HL-60 (cell line): Measurements from ENCODE around the gene BBOX1.
"Not testable (repeated sequence)": the region's sequence is repeated elsewhere in the genome, so short reads cannot be mapped to it uniquely, and the experiment has no call there.

Experiments used
- POLR2AphosphoS5 ChIP-seq: IDR thresholded peaks from 2 replicates; pipeline ENCODE4 v1.6.1; 2012; ENCODE audit warnings: low read depth
- TF ChIP-seq, protein P1 (sequence below): IDR thresholded peaks from one replicate; pipeline ENCODE4 v1.5.1; 2011; ENCODE audit warnings: low read length, control low read depth, inconsistent platforms; ENCODE audit not compliant: insufficient read depth

DNA sequence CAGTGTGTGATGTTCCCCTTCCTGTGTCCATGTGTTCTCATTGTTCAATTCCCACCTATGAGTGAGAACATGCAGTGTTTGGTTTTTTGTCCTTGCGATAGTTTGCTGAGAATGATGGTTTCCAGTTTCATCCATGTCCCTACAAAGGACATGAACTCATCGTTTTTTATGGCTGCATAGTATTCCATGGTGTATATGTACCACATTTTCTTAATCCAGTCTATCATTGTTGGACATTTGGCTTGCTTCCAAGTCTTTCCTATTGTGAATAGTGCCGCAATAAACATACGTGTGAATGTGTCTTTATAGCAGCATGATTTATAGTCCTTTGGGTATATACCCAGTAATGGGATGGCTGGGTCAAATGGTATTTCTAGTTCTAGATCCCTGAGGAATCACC is 134.9 kb downstream of the BBOX1 start:
- TF ChIP-seq POLR2AphosphoS5 = not testable (repeated sequence)
- TF ChIP-seq, protein P1, sequence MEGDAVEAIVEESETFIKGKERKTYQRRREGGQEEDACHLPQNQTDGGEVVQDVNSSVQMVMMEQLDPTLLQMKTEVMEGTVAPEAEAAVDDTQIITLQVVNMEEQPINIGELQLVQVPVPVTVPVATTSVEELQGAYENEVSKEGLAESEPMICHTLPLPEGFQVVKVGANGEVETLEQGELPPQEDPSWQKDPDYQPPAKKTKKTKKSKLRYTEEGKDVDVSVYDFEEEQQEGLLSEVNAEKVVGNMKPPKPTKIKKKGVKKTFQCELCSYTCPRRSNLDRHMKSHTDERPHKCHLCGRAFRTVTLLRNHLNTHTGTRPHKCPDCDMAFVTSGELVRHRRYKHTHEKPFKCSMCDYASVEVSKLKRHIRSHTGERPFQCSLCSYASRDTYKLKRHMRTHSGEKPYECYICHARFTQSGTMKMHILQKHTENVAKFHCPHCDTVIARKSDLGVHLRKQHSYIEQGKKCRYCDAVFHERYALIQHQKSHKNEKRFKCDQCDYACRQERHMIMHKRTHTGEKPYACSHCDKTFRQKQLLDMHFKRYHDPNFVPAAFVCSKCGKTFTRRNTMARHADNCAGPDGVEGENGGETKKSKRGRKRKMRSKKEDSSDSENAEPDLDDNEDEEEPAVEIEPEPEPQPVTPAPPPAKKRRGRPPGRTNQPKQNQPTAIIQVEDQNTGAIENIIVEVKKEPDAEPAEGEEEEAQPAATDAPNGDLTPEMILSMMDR = not testable (repeated sequence)
